Memory B cell (primary cell): ENCODE results near the gene CTIF.

ENCODE experiments used
- ATAC-seq: fragments of 150-1000 bp; cut with Tn5 transposase; 2 replicates; pipeline ENCODE4 v1.10.0; 2021; ENCODE audit warnings: low read depth, mild to moderate bottlenecking, moderate library complexity
- DNase-seq, 2 donors: peaks; one replicate each; pipeline ENCODE4 v3.0.0; 2022; ENCODE audit warnings: low spot score in 2 of 2
- H3K27ac Mint-ChIP-seq: one replicate; pipeline ENCODE4 v1.8.0; 2022; ENCODE audit warnings: mild to moderate bottlenecking, moderate library complexity, mixed read lengths
- H3K27me3 Mint-ChIP-seq: one replicate; pipeline ENCODE4 v1.8.0; 2022; ENCODE audit warnings: mixed read lengths
- H3K36me3 Mint-ChIP-seq: one replicate; pipeline ENCODE4 v1.8.0; 2022; ENCODE audit warnings: mild to moderate bottlenecking, mixed read lengths
- H3K4me1 Mint-ChIP-seq: one replicate; pipeline ENCODE4 v1.8.0; 2022; ENCODE audit warnings: mixed read lengths
- H3K4me3 Mint-ChIP-seq: one replicate; pipeline ENCODE4 v1.8.0; 2022; ENCODE audit warnings: mild to moderate bottlenecking, moderate library complexity, mixed read lengths
- H3K9me3 Mint-ChIP-seq: one replicate; pipeline ENCODE4 v1.8.0; 2022; ENCODE audit warnings: mixed read lengths

Gene CTIF

DNA sequence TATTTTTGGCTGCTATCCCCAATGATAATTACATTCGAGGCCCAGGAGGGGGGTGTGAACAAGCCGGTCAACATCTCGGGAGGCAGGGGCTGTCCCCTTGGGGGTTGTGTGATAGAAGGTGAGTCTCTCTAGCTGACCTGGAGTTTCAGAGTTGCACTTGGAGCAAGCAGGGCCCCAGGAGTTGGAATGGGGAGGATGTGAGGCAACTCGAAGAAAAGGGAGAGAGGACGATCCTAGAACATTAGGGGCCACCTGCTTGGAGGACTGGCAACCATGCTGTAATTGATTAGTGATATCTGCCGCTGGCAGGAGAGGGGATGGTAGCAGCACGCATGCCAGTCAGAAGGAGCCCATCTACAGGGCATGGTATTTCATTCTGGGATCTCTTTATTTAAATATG lies 122.6 kb downstream of the CTIF start:
- no peak for DNase-seq
- Mint-ChIP-seq H3K4me1 (no peaks in the 10 kb centered on the region), H3K27me3 (peaks cover 4% of the 10 kb centered on the region), H3K36me3 (peaks cover 11% of the 10 kb centered on the region), H3K27ac (no peak overlapping the region), H3K4me3 (no peak overlapping the region), H3K9me3 (peaks cover 3% of the 10 kb centered on the region)
- ATAC-seq, result no peak

DNA sequence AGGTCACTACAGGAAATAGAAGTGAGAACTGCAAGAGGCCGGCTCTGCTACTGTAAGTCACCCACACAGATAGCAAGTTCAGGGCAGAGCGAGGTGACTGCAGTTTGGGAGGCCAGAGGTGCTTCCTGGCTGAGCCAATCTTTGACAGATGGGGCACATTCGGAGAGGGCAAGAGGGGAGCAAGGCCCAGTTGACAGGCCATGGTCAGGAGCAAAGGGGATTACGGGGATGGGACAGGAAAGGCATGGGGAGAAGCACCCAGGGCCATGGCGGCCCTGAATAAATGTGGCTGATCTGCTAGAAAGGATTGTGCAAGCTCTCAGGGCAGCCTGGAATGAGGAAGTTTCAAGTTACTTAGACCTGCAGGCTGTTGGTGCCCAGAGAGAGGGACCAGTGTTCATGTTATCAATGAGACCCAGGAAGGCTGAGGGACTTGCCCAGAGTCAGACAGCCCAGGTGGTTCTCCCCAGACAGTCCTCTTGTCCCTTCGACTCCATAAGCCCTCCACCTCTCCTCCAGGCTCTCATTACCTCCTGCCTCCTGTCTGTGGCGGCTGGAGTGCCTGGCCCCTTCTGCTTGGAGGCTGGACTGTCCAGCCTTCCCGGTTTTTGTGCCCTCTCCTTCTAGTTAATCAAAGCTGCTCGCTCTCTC lies 123.3 kb downstream of the CTIF start:
- Mint-ChIP-seq H3K27me3 (peaks cover 4% of the 10 kb centered on the region), H3K4me1 (no peaks in the 10 kb centered on the region), H3K4me3 (no peak overlapping the region), H3K36me3 (peaks cover 14% of the 10 kb centered on the region), H3K27ac (no peak overlapping the region), H3K9me3 (peaks cover 3% of the 10 kb centered on the region)
- DNase-seq (no peak), ATAC-seq (no peak)

DNA sequence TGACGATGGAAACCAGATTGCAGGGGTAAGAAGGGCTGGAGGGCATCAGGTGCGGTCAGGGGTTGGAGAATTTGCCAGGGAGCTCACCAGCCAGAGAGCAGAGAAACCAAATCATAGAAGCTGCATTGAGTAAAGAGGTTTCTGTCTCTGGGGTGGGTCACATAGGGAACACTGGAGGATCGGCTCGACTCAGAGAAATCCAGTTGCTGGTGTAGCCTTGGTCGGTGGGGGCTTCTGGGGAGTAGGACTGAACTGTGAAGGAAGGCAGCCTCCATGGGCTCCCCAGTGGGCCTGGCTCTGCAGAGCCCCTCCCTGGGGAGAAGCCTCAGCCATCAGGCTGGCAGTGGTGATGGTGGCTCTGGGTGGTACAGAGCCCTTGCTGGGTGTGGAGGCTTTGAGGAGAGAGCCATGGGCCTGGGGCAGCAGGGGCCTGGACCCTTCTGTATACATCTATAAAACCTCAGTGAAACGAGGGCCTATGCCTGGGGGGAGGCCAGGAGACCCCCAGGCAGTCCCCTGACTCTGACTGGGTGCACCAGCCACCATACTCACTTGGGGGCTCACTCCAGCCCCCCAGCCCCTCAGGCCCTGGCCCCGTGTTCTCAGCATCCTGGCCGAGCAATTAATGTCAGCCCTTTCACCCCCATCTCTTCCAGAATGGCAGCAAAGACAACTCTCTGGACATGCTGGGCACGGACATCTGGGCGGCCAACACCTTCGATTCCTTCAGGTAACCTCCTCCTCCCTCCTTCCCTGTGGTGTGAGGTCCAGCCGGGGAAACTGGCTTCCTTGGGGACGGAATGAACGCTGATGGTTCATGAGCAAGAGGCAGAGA lies 124.5 kb downstream of the CTIF start:
- no peak for DNase-seq
- H3K27ac Mint-ChIP-seq, result peak overlapping the region; percentile 1
- H3K4me3 Mint-ChIP-seq, result no peak overlapping the region
- H3K9me3 Mint-ChIP-seq, result peaks cover 3% of the 10 kb centered on the region
- H3K4me1 Mint-ChIP-seq, result peaks cover under 1% of the 10 kb centered on the region
- H3K36me3 Mint-ChIP-seq, result peaks cover 14% of the 10 kb centered on the region
- no peak for ATAC-seq
- H3K27me3 Mint-ChIP-seq, result peaks cover 4% of the 10 kb centered on the region

DNA sequence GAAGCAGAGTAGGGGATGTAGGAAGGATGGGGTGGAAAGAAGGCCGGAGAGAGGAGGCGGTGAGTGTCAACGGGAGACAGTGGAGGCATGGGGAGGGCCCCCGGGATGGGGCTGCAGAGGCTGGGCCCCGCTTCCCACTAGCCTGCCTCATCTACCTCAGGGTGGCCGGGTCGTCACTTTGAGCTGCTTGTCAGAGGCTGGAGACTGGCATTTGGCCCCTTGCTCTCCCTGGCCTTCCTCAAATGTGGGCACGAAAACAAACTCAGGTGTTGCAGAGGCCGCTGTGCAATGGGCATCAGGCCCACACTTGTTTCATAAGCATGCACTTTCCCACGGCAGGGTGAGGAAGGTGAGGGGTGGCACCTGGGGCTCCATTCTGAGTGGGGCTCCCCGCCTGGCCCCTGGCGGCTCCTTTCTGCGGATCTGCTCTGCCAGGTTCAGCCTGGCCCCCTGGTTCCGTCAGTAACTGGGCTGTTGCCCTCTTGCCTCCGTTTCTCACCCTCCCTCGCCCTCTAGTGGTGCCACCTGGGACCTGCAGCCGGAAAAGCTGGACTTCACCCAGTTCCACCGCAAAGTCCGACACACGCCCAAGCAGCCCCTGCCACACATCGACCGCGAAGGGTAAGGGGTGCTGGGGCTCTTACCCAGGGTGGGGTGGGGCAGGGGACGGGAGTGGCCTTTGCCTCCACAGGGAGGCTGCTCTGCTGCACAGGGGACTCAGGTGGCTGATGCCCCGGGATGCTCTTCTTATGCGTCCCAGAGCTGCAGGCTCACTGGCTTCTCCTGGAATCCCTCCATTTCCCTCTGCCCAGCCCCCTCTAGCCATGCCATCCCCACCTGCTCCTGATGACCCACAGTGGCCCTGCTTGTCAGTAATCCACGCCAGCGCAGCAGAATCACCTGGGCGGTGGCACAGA lies 125.4 kb downstream of the CTIF start:
- Mint-ChIP-seq H3K9me3 (peaks cover 3% of the 10 kb centered on the region), H3K27me3 (peaks cover 4% of the 10 kb centered on the region), H3K4me1 (peaks cover 3% of the 10 kb centered on the region), H3K36me3 (peaks cover 14% of the 10 kb centered on the region), H3K4me3 (no peak overlapping the region), H3K27ac (no peak overlapping the region)
- DNase-seq, result peak; percentile 38 to 48
- ATAC-seq, result no peak

DNA sequence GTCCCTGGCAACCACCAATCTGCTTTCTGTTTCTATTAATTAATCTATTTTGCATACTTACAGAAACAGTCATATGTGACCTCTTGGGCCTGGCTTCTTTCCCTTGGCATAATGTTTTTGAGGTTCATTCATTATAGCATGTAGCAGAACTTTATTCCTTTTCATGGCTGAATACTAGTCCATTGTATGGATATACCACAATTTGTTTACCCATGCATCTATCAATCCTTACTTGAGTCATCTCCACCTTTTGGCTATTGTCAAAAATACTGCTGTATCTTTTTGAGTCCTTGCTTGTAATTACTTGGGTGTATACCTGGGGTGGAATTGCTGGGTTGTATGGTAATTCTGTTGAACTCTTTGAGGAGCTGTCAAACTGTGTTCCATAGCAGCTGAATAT lies 126.8 kb downstream of the CTIF start:
- H3K27me3 Mint-ChIP-seq, result peaks cover 4% of the 10 kb centered on the region

DNA sequence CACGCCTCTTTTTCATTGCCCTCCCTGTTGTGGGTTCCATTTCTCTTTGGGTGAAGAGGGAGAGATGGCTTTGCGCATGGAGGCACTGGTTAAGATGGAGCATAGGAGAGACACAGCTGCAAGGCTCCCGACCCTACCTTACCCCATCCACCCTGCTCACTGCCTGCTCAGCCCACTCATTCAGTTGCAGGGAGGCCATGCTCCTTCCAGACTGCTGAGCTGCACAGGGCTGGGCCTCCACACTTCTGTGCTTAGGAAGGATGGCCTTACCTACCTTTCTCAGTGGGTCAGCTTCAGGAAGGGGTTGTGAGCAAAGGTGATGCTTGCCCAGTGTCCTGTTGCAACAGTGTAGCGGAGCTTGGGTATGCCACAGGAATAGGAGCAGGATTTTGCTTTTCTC lies 127.8 kb downstream of the CTIF start:
- peaks cover 21% of the 10 kb centered on the region for H3K36me3 Mint-ChIP-seq
- ATAC-seq, result no peak
- H3K9me3 Mint-ChIP-seq, result peaks cover 6% of the 10 kb centered on the region
- peaks cover 3% of the 10 kb centered on the region for H3K4me1 Mint-ChIP-seq
- peaks cover 4% of the 10 kb centered on the region for H3K27me3 Mint-ChIP-seq
- no peak overlapping the region for H3K27ac Mint-ChIP-seq
- no peak for DNase-seq
- H3K4me3 Mint-ChIP-seq, result no peak overlapping the region

More for the DNA sequence above, 126.8 kb downstream of the CTIF start:
- no peak overlapping the region for H3K27ac Mint-ChIP-seq
- peaks cover 3% of the 10 kb centered on the region for H3K4me1 Mint-ChIP-seq
- ATAC-seq (no peak), DNase-seq (no peak)
- H3K9me3 Mint-ChIP-seq, result peaks cover 3% of the 10 kb centered on the region
- H3K4me3 Mint-ChIP-seq, result no peak overlapping the region
- H3K36me3 Mint-ChIP-seq, result peaks cover 14% of the 10 kb centered on the region

DNA sequence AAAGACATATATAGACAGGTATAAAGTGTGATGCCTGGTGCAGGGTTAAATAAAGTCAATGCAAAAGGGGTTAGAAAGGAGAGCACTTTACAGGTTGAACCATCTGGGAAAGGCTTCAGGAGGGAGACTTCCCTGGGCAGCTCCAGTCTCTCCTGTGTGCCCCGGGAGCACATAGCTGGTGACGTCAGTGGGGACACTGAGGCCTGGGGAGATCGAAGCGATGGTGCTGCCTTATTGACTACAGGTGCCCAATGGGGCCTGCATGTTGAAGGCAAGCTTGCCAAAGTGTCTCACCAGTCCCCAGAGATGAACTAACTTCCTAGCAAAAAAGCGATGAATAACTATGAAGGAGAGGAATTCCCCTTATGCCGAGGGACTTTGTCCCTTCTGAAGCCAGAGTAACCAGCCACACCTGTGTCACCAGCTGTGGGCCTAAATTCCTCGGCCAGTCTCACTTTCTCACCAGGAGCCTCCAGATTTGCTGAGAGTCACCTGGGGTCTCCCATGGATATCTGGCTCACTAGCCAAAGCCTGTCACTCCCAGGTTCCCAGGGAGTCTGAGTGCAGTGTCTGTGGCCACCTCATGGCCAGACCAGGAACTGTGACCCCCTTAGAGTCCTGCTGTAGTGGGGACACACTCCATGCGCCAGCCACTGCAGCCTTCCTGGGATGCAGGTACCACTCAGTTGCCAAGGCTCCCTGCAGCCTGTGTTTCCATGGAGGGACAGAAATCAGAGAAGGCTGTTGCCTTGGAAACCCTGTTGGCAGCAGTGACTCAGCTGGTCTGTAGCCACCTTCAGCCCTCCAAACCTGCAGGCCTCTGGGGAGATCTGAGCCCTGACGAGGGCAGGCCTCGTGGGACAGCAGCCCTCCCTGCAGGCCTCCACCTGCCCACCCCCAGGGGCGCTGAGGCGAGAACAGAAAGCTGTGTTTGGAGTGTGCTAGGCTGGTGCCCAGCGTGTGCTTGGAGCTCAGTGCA lies 128.7 kb downstream of the CTIF start:
- Mint-ChIP-seq H3K4me1 (peaks cover 3% of the 10 kb centered on the region), H3K9me3 (peaks cover 8% of the 10 kb centered on the region), H3K36me3 (peaks cover 23% of the 10 kb centered on the region), H3K4me3 (no peak overlapping the region), H3K27me3 (peaks cover 4% of the 10 kb centered on the region), H3K27ac (no peak overlapping the region)
- ATAC-seq, result peak; percentile 44
- no peak for DNase-seq

DNA sequence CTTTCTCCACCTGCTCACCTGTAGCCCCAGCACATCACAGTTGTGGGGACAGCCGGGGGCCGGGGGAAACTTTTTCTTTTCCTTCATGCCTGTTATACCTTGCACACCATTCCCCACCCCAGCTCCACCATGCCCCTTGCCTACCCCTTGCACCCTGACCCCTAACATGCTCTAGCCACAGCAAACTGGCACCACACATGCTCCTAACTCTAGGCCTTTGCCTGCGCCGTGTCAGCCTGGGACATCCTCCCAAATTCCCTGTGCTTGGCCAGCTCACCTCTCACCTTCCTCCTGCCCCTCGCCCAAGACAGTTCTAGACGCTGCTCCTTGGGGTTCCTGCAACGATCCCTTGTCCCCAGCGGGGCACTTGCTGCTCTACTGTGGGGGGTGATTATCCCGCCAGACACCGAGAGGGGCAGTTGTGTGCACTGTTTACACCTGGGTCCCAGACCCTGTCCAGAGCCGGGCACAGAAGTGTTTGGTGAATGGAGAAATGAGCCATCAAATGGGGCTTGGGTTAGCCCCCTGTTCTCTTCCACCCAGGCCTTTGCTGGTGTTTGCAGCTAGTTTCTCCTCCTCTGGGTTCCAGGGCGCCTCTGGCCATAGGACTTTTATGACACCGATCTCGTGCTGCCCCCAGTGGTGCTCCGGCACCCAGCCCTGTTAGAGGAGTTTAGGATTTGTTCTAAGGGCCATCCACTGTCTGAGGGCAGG lies 129.8 kb downstream of the CTIF start:
- peaks cover 2% of the 10 kb centered on the region for H3K27me3 Mint-ChIP-seq
- peaks cover 23% of the 10 kb centered on the region for H3K36me3 Mint-ChIP-seq
- peaks cover 8% of the 10 kb centered on the region for H3K9me3 Mint-ChIP-seq
- no peak overlapping the region for H3K27ac Mint-ChIP-seq
- H3K4me3 Mint-ChIP-seq, result no peak overlapping the region
- peaks cover 3% of the 10 kb centered on the region for H3K4me1 Mint-ChIP-seq
- DNase-seq (no peak), ATAC-seq (no peak)

DNA sequence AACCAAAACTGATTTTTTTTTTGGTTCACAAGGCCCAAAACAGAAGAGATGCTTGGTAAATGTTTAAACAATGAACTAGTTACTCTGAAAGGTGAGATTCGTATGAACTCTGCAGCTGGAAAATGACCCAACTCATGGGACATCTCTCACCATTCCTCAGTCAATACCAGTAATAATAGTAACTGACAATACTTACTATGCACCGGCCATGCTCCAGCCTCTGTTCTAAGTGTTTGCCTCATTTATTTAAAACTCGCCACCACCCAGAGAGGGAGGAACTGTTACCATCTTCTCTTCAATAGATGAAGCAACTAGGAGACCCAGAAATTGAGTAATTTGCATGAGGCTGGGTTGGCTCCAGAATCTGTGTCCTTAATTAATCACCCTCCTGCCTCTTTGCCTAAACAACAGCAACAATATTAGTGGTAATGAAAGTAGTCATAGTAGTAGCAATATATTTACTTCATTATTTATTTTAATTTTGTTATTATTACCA lies 130.4 kb downstream of the CTIF start:
- Mint-ChIP-seq H3K4me1 (peaks cover 3% of the 10 kb centered on the region), H3K27ac (no peak overlapping the region), H3K36me3 (peaks cover 23% of the 10 kb centered on the region), H3K4me3 (no peak overlapping the region), H3K27me3 (peaks cover 2% of the 10 kb centered on the region), H3K9me3 (peaks cover 8% of the 10 kb centered on the region)
- no peak for ATAC-seq
- DNase-seq, result no peak

DNA sequence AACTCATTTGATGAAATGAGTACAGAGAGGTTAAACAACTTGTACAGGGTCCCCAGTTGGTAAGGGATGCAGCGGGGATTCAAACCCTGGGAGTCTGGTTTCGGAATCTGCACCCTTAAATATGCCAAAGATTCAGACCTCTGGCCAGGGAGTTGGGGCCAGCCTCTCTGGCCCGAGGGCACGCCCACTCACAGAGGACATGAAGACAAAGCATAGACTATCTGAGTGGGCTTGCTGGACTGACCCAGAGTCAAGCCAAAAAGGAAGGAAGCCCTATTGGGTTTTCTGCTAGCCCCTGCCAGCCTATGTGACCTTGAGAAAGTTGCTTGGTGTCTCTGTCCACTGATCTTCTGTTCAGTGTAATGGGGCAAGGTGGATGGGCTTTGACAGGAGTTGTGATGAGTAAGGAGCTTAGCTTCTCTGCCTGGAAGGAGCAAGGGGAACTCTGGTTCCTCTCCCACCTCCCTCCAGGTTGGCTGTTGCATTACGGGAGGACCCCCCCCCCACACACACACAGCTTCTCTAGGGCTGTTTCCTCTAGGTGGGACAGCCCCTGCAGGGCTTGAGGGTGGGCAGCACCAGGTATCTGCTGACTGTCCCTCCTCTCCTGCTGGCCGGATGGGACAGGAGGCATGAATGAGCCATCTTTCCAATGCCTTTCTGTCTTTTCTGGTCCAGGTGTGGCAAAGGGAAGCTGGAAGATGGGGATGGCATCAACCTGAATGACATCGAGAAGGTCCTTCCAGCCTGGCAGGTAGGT lies 131.3 kb downstream of the CTIF start:
- H3K4me1 Mint-ChIP-seq, result peaks cover 3% of the 10 kb centered on the region
- peaks cover 2% of the 10 kb centered on the region for H3K27me3 Mint-ChIP-seq
- peaks cover 8% of the 10 kb centered on the region for H3K9me3 Mint-ChIP-seq
- DNase-seq (no peak), ATAC-seq (no peak)
- peaks cover 23% of the 10 kb centered on the region for H3K36me3 Mint-ChIP-seq
- H3K4me3 Mint-ChIP-seq, result no peak overlapping the region
- no peak overlapping the region for H3K27ac Mint-ChIP-seq

DNA sequence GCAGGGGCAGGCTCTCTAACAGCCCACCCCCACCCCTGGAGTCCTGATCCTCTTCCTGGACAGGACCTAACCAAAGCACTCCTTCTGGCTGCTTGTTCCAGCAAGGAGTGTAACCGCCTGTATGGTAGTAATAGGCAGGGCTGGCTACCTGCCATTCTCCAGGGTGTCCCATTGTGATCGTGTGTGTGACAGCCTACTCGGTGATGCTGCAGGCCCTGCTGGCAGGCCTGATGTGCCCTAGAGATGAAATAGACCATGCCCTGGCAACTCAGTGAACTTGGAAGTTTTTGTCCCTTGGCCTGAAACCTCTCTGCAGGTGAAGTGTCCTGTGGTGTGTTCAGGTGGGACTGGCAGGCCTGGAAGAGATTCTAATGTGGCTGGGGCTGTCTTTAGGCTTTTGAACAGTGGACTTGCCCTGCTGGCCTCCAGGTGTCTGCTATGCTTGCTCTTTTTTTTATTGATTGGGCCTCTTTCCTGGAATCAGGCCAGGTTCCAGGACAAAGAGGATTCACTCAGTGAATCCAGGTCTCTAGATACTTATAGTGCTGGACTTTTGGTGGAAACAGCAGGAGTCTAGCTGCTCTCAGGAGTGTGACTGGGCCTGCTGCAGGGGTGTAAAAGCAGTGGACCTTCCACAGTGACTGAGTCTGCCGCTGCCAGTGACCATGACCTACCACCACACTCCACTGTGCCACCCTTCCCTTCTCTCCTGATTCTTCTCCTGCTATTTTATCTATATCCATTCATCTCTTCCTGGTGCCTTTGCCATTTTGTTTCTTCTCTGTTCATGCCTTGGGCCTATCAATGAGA lies 132.1 kb downstream of the CTIF start:
- no peak overlapping the region for H3K27ac Mint-ChIP-seq
- peaks cover 2% of the 10 kb centered on the region for H3K27me3 Mint-ChIP-seq
- peaks cover 7% of the 10 kb centered on the region for H3K9me3 Mint-ChIP-seq
- H3K4me3 Mint-ChIP-seq, result no peak overlapping the region
- H3K36me3 Mint-ChIP-seq, result peaks cover 17% of the 10 kb centered on the region
- ATAC-seq (no peak), DNase-seq (no peak)
- H3K4me1 Mint-ChIP-seq, result peaks cover 3% of the 10 kb centered on the region
